HEK293T (cell line): ENCODE data around the gene PLA2G4B.
A peak's percentile ranks its signal among the peaks of the same experiment; 100 is the strongest.
"Not testable (repeated sequence)": the region's sequence is repeated elsewhere in the genome, so short reads cannot be mapped to it uniquely, and the experiment has no call there.

Source experiments
- CTCF ChIA-PET: fragments of 350-600 bp; formaldehyde crosslinking; extraction: SDS; loops from one replicate; lab custom pipeline; 2021; ENCODE audit warnings: antibody characterized with exemption, inconsistent platforms; lab: Yijun Ruan, JAX
- POLR2A ChIA-PET: fragments of 350-600 bp; formaldehyde crosslinking; extraction: SDS; loops from one replicate; lab custom pipeline; 2020; ENCODE audit warnings: antibody characterized with exemption, inconsistent platforms; lab: Yijun Ruan, JAX
- DNase-seq: peaks from one replicate; pipeline ENCODE4 v3.0.0; 2012; ENCODE audit warnings: mixed read lengths; ENCODE audit errors: extremely low spot score
- ARNT ChIP-seq: fragments of 450-650 bp; IDR thresholded peaks from 2 replicates; pipeline ENCODE4 v1.6.1; 2017; ENCODE audit warnings: mild to moderate bottlenecking
- BHLHE40 ChIP-seq: fragments of 450-650 bp; IDR thresholded peaks from 2 replicates; pipeline ENCODE4 v1.6.1; 2016; ENCODE audit warnings: mild to moderate bottlenecking, moderate library complexity, borderline replicate concordance
- CTBP1 ChIP-seq: fragments of 450-650 bp; IDR thresholded peaks from 2 replicates; pipeline ENCODE4 v1.6.1; 2016; ENCODE audit warnings: borderline replicate concordance
- ELF4 ChIP-seq: fragments of 450-650 bp; IDR thresholded peaks from 2 replicates; pipeline ENCODE4 v1.6.1; 2017; ENCODE audit warnings: antibody characterized with exemption
- FOXA1 ChIP-seq: fragments of 450-650 bp; IDR thresholded peaks from 2 replicates; pipeline ENCODE4 v1.6.1; 2016; ENCODE audit warnings: mild to moderate bottlenecking
- FOXK2 ChIP-seq: fragments of 450-650 bp; IDR thresholded peaks from 2 replicates; pipeline ENCODE4 v1.6.1; 2016; ENCODE audit warnings: mild to moderate bottlenecking
- FOXM1 ChIP-seq: fragments of 450-650 bp; IDR thresholded peaks from 2 replicates; pipeline ENCODE4 v1.6.1; 2017; ENCODE audit warnings: mild to moderate bottlenecking, borderline replicate concordance
- HDGF ChIP-seq: fragments of 450-650 bp; IDR thresholded peaks from 2 replicates; pipeline ENCODE4 v1.6.1; 2017; ENCODE audit warnings: antibody characterized with exemption, borderline replicate concordance
- L3MBTL2 ChIP-seq: fragments of 450-650 bp; conservative IDR thresholded peaks from 2 replicates; pipeline ENCODE4 v1.6.1; 2016; ENCODE audit warnings: mild to moderate bottlenecking
- LEF1 ChIP-seq: fragments of 450-650 bp; IDR thresholded peaks from 2 replicates; pipeline ENCODE4 v1.6.1; 2017; ENCODE audit warnings: mild to moderate bottlenecking, borderline replicate concordance
- NFRKB ChIP-seq: fragments of 450-650 bp; IDR thresholded peaks from 2 replicates; pipeline ENCODE4 v1.6.1; 2016; ENCODE audit warnings: mild to moderate bottlenecking, moderate library complexity
- PKNOX1 ChIP-seq: fragments of 450-650 bp; IDR thresholded peaks from 2 replicates; pipeline ENCODE4 v1.6.1; 2016
- SP1 ChIP-seq: fragments of 450-650 bp; IDR thresholded peaks from 2 replicates; pipeline ENCODE4 v1.6.1; 2017
- SUZ12 ChIP-seq: fragments of 450-650 bp; IDR thresholded peaks from 2 replicates; pipeline ENCODE4 v1.6.1; 2016; ENCODE audit warnings: mild to moderate bottlenecking
- TARDBP ChIP-seq: fragments of 450-650 bp; IDR thresholded peaks from 2 replicates; pipeline ENCODE4 v1.6.1; 2016
- ZNF384 ChIP-seq: fragments of 450-650 bp; IDR thresholded peaks from 2 replicates; pipeline ENCODE4 v1.6.1; 2016

Gene PLA2G4B

GRCh38 chr15:41827290-41827879 is 11.3 kb upstream of the PLA2G4B start:
- ChIA-PET POLR2A (interaction anchor here (0.7 kb wide), 1 partner anchor 10 kb away, joined by 3 read pairs; no protein-coding TSS in a partner anchor), CTCF (interaction anchor here (1.0 kb wide), 1 partner anchor 80 kb away, joined by 3 read pairs; no protein-coding TSS in a partner anchor)
- TF ChIP-seq FOXK2 (no peak), ZNF384 (no peak), FOXM1 (no peak), NFRKB (no peak), LEF1 (no peak), SP1 (no peak), BHLHE40 (no peak), HDGF (no peak), ELF4 (no peak), TARDBP (no peak)
- peak; percentile 10 for DNase-seq

- TF ChIP-seq HDGF (no peak), L3MBTL2 (peak; percentile 39; the same call in 1 of the 2 replicates)
These were observed 10.5 kb upstream of the PLA2G4B start, which contains the start of gene JMJD7 for GRCh38 chr15:41827880-41828806. JMJD7 (plus strand) TSS chr15:41828092; CDS start chr15:41828125, 33 bp downstream.

DNA sequence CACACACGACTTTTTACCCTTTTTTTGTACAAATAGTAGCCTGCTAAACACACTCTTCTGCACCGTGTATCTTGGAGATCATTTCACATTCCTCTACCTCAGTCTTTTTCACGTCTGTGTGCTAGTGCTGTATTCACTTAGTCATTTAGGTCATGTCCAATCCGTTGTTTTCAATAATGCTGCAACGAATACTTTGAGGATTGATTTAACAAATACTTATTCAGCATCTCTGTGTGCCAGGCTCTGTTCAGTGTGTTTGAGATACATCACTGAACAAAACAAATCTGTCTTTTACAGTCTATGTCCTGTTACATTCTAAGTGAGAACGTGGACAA is 9.9 kb upstream of the PLA2G4B start:
- POLR2A ChIA-PET = interaction anchor here (0.5 kb wide), 1 partner anchor 102 kb away, joined by 3 read pairs; no protein-coding TSS in a partner anchor
- no peak for DNase-seq
- no peak for TF ChIP-seq TARDBP
- TF ChIP-seq ELF4 = no peak
- TF ChIP-seq CTBP1 = no peak
- no peak for TF ChIP-seq ZNF384
- no peak for TF ChIP-seq ARNT
- no peak for TF ChIP-seq FOXA1
- TF ChIP-seq FOXM1 = no peak
- TF ChIP-seq LEF1 = no peak
- CTCF ChIA-PET = no interaction called here

More at GRCh38 chr15:41827880-41828806, 10.5 kb upstream of the PLA2G4B start, which contains the start of gene JMJD7:
- ChIA-PET CTCF (interaction anchor here (1.0 kb wide), 1 partner anchor 81 kb away, joined by 3 read pairs; no protein-coding TSS in a partner anchor), POLR2A (interaction anchor here (0.5 to 0.7 kb wide), 2 partner anchors 11 to 102 kb away, joined by 3 read pairs; no protein-coding TSS in a partner anchor)
- DNase-seq = peak; percentile 97

- CTCF ChIA-PET = no interaction called here
- POLR2A ChIA-PET = no interaction called here
These were observed 8.5 kb upstream of the PLA2G4B start for GRCh38 chr15:41829959-41830646.

GRCh38 chr15:41831291-41831690 is 7.4 kb upstream of the PLA2G4B start:
- POLR2A ChIA-PET, DNase-seq: not testable (repeated sequence)
- CTCF ChIA-PET = interaction anchor here (1.7 kb wide), 1 partner anchor 58 kb away, joined by 4 read pairs; the partner anchor contains the start of gene MAPKBP1

More at GRCh38 chr15:41829959-41830646, 8.5 kb upstream of the PLA2G4B start:
- no peak for DNase-seq
- no peak for TF ChIP-seq L3MBTL2

DNA sequence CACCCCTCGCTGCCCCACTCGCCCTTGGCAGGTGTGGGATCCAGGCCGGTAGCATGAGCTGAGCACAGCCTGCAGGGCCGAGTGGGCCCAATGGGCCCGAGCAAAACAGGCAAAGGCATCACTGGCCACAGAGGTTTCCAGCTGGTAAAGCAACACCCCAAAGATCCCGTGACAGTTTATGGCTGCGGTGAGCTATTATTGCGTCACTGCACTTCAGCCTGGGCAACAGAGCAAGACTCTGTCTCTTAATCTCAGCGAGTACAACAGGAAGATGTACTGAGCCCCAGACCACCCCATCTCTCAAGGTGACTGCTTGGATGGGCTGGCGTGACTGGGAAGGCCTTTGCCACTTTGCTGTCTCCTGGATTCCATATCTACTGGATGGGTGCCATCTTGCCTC is 6.4 kb upstream of the PLA2G4B start:
- ChIA-PET POLR2A (no interaction called here), CTCF (interaction anchor here (0.6 to 1.7 kb wide), 2 partner anchors 59 to 72 kb away, joined by 3 to 4 read pairs; partner anchors contain the start of gene MAPKBP1)
- TF ChIP-seq HDGF (no peak), ARNT (no peak), L3MBTL2 (no peak), ZNF384 (no peak), FOXA1 (no peak), CTBP1 (no peak), NFRKB (no peak), TARDBP (no peak), LEF1 (no peak)
- DNase-seq = no peak

DNA sequence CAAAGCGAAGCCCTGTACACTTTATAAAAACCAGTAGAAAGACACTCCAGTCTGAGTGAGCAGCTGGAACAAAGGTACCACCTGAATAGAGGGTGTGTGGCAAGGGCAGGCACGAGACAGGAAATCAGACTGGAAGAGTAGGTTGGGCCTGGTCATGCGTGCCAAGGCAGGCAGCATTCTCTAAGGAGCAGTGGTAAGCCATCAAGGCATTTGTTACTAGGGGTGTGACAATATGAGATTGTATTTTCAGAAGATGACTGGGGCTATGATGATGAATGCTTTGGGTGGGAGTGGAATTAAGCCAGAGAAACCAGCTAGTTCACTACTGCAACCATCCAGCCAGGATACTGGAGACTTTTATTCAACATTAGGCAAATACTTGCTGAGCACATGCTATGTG is 5.8 kb upstream of the PLA2G4B start:
- no peak for DNase-seq
- ChIA-PET POLR2A (no interaction called here), CTCF (no interaction called here)
- TF ChIP-seq LEF1 (no peak), FOXA1 (no peak), FOXK2 (no peak), SP1 (no peak), PKNOX1 (no peak), TARDBP (no peak)

DNA sequence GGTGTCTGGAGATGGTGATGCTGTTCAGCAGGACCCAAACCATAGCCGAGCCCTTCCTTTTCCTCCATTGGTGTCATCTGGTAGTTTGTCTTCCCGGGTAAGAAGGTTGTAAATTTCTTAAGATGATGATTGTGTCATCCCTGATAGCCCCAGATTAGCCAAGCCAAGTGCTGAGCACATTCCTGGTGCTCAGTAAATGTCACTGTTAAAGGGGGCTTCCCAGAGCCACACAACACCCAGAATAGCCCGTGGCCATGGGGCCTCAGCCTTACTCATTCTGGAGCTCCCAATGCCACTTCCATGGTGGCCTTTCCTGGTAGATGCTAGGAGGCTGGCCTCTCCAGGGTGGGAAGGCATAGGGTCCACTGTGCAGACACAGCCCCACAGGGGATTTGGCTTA is 4.6 kb upstream of the PLA2G4B start:
- no peak for DNase-seq
- POLR2A ChIA-PET = no interaction called here
- no peak for TF ChIP-seq L3MBTL2
- no peak for TF ChIP-seq NFRKB
- no peak for TF ChIP-seq ELF4
- TF ChIP-seq FOXK2 = no peak
- TF ChIP-seq CTBP1 = no peak
- TF ChIP-seq ARNT = no peak
- TF ChIP-seq FOXM1 = no peak
- TF ChIP-seq FOXA1 = no peak
- no peak for TF ChIP-seq SP1
- no peak for TF ChIP-seq ZNF384
- no peak for TF ChIP-seq HDGF
- TF ChIP-seq SUZ12 = no peak
- TF ChIP-seq LEF1 = no peak
- no peak for TF ChIP-seq PKNOX1
- TF ChIP-seq BHLHE40 = no peak
- TF ChIP-seq TARDBP = no peak
- CTCF ChIA-PET = interaction anchor here (0.5 kb wide), 1 partner anchor 302 kb away, joined by 3 read pairs; no protein-coding TSS in a partner anchor
